GM12892 (cell line): ENCODE results near the gene XRCC1.
"Not testable (repeated sequence)": the region's sequence is repeated elsewhere in the genome, so short reads cannot be mapped to it uniquely, and the experiment has no call there.

Source experiments
- DNase-seq: peaks from one replicate; pipeline ENCODE4 v3.0.0; 2011; ENCODE audit not compliant: insufficient read length
- FAIRE-seq: peaks from 2 replicates; lab custom pipeline; 2011; peaks lifted over from hg19 to GRCh38; lab: Jason Lieb, UNC
- POLR2A ChIP-seq: IDR thresholded peaks from 2 replicates; pipeline ENCODE4 v1.6.1; 2011; ENCODE audit warnings: low read depth, low read length, control low read depth
- POLR2AphosphoS5 ChIP-seq: IDR thresholded peaks from 2 replicates; pipeline ENCODE4 v1.6.1; 2011; ENCODE audit warnings: low read depth, low read length, control low read depth
- TAF1 ChIP-seq: IDR thresholded peaks from 2 replicates; pipeline ENCODE4 v1.6.1; 2011; ENCODE audit warnings: low read depth, mild to moderate bottlenecking, control low read depth, low read length, borderline replicate concordance

The XRCC1 gene

GRCh38 chr19:43563816-43564457 is 11.4 kb downstream of the XRCC1 start:
- TF ChIP-seq TAF1 = no peak
- TF ChIP-seq POLR2A = no peak
- FAIRE-seq (no peak), DNase-seq (no peak)

GRCh38 chr19:43562698-43563241 is 12.6 kb downstream of the XRCC1 start:
- no peak for DNase-seq
- peak; percentile 88 for FAIRE-seq
- TF ChIP-seq POLR2A = no peak
- no peak; the same call in 1 of the 2 replicates for TF ChIP-seq POLR2AphosphoS5
- TF ChIP-seq TAF1 = no peak

- no peak for DNase-seq
- no peak for FAIRE-seq
- TF ChIP-seq POLR2AphosphoS5 (no peak), POLR2A (no peak), TAF1 (no peak)
These were observed 13.1 kb downstream of the XRCC1 start for GRCh38 chr19:43562226-43562697.

GRCh38 chr19:43561139-43561970 is 14.0 kb downstream of the XRCC1 start:
- FAIRE-seq (no peak), DNase-seq (no peak)
- TF ChIP-seq POLR2A (no peak), TAF1 (no peak), POLR2AphosphoS5 (no peak)

GRCh38 chr19:43560687-43561086 is 14.6 kb downstream of the XRCC1 start:
- no peak for DNase-seq
- TF ChIP-seq POLR2AphosphoS5 = no peak
- no peak for TF ChIP-seq TAF1
- TF ChIP-seq POLR2A = no peak
- no peak for FAIRE-seq

- peak; percentile 68 for DNase-seq
- TF ChIP-seq TAF1 (no peak), POLR2A (no peak), POLR2AphosphoS5 (no peak)
- FAIRE-seq = peak; percentile 72
These were observed 20.0 kb downstream of the XRCC1 start for GRCh38 chr19:43555185-43555770.

- no peak for FAIRE-seq
- no peak for DNase-seq
- TF ChIP-seq POLR2A (no peak), POLR2AphosphoS5 (no peak), TAF1 (no peak)
These were observed 20.9 kb downstream of the XRCC1 start for GRCh38 chr19:43554317-43554895.

- TF ChIP-seq POLR2AphosphoS5 = no peak
- TF ChIP-seq TAF1 = no peak
- no peak for TF ChIP-seq POLR2A
- FAIRE-seq = no peak
- DNase-seq = no peak
These were observed 21.7 kb downstream of the XRCC1 start for GRCh38 chr19:43553656-43554055.

- no peak for DNase-seq
- TF ChIP-seq POLR2A (no peak), TAF1 (no peak), POLR2AphosphoS5 (no peak)
- no peak for FAIRE-seq
These were observed 22.7 kb downstream of the XRCC1 start for GRCh38 chr19:43552616-43553015.

GRCh38 chr19:43552198-43552450 is 23.2 kb downstream of the XRCC1 start:
- no peak for TF ChIP-seq POLR2A
- no peak for TF ChIP-seq POLR2AphosphoS5
- TF ChIP-seq TAF1 = no peak
- DNase-seq (no peak), FAIRE-seq (no peak)

- DNase-seq (no peak), FAIRE-seq (no peak)
- TF ChIP-seq POLR2AphosphoS5 = no peak
- no peak for TF ChIP-seq TAF1
- no peak for TF ChIP-seq POLR2A
These were observed 23.7 kb downstream of the XRCC1 start for GRCh38 chr19:43551399-43552197.

GRCh38 chr19:43548706-43549105 is 26.6 kb downstream of the XRCC1 start:
- no peak for DNase-seq
- no peak for FAIRE-seq
- TF ChIP-seq POLR2AphosphoS5 (no peak), POLR2A (no peak), TAF1 (no peak)

- not testable (repeated sequence) for DNase-seq, FAIRE-seq
These were observed 27.4 kb downstream of the XRCC1 start for GRCh38 chr19:43547926-43548325.
